Right lobe of liver (tissue), 6 donors: Measurements from ENCODE around the gene GRIN2C. TPM values are rescaled to one million over a fixed set of nuclear protein-coding genes. Genes with fewer than 3 reads are reported as not detected.

Experiments used
- ATAC-seq, 4 donors: fragments of 200-7000 bp; cut with Tn5 transposase; one replicate each; pipeline ENCODE4 v1.9.1; 2020; ENCODE audit warnings: mild to moderate bottlenecking in 4 of 4, moderate library complexity in 4 of 4
- DNase-seq, 3 donors: peaks; one replicate each; pipeline ENCODE4 v3.0.0-alpha.2; 2020
- H3K27ac ChIP-seq, 3 donors: fragments of 200-600 bp; one replicate each; pipeline ENCODE4 v1.8.0; 2022
- H3K27me3 ChIP-seq, 2 donors: fragments of 200-600 bp; one replicate each; pipeline ENCODE4 v1.8.0; 2022
- H3K36me3 ChIP-seq, 4 donors: fragments of 200-600 bp; sonication (generic) in 1 of 4; one replicate each; pipeline versions ENCODE4 v1.5.1 to v1.8.0; 2017 to 2022; ENCODE audit warnings: control low read depth in 1 of 4
- H3K4me1 ChIP-seq, 4 donors: fragments of 200-600 bp; sonication (generic) in 1 of 4; one replicate each; pipeline versions ENCODE4 v1.5.1 to v1.8.0; 2017 to 2022; ENCODE audit warnings: control low read depth in 1 of 4
- H3K4me3 ChIP-seq, 3 donors: fragments of 200-600 bp; one replicate each; pipeline ENCODE4 v1.8.0; 2022
- H3K9me3 ChIP-seq, 4 donors: fragments of 200-600 bp; sonication (generic) in 1 of 4; one replicate each; pipeline versions ENCODE4 v1.5.1 to v1.8.0; 2017 to 2022; ENCODE audit warnings: control low read depth in 1 of 4
- POLR2A ChIP-seq: fragments of 450-650 bp; IDR thresholded peaks from one replicate; pipeline ENCODE4 v1.6.1; 2017; ENCODE audit warnings: antibody characterized with exemption, mild to moderate bottlenecking
- WGBS: methylation state at CpG from one replicate; pipeline ENCODE4 v1.1.6; 2018; ENCODE audit warnings: low coverage, low lambda C conversion rate; ENCODE audit not compliant: insufficient coverage; ENCODE audit errors: missing lambda C conversion rate; 5-methylcytosine and 5-hydroxymethylcytosine counted together
- intact Hi-C, 2 donors: fragments of 100-400 bp; cut with DNase I; formaldehyde crosslinking; loops; one replicate each; pipeline versions ENCODE4 v1.11.2 to v1.14.1; 2022
- total RNA-seq, 6 experiments: library from RNA; depleted of rRNA in 2 of 6; stranded (reverse); fragments of >200 nt in 2 of 6; fragmentation: NEBNext Ultra II Directional in 3 of 6; extraction: Animal tissue kit (Norgen Biotek cat#: 25700) in 3 of 6; gene quantifications; one replicate each; pipeline versions ENCODE4 v1.1.0 to v1.2.4, GENCODE V29; 2016 to 2023
- TF ChIP-seq, protein P1 (sequence below), 4 donors: fragments of 200-600 bp in 3 of 4; fragments of 450-650 bp in 1 of 4; IDR thresholded peaks; one replicate each; pipeline versions ENCODE4 v1.5.1 to v1.8.0; 2016 to 2022; ENCODE audit warnings: antibody characterized with exemption in 4 of 4, mild to moderate bottlenecking in 2 of 4
- donor health status: DM: no; HTN: yes; CAD: no.
- donor health status: DM: no; HTN: no; CAD: no.
- donor health status: DM: no; HTN: no; CAD: no.
- donor health status: DM: no; HTN: yes; CAD: no.
- donor health status: DM: no; HTN: yes; CAD: no.

The GRIN2C gene
- total RNA-seq, 6 experiments from 2014 or later = 0.10 to 0.13 TPM; not detected in 4

DNA sequence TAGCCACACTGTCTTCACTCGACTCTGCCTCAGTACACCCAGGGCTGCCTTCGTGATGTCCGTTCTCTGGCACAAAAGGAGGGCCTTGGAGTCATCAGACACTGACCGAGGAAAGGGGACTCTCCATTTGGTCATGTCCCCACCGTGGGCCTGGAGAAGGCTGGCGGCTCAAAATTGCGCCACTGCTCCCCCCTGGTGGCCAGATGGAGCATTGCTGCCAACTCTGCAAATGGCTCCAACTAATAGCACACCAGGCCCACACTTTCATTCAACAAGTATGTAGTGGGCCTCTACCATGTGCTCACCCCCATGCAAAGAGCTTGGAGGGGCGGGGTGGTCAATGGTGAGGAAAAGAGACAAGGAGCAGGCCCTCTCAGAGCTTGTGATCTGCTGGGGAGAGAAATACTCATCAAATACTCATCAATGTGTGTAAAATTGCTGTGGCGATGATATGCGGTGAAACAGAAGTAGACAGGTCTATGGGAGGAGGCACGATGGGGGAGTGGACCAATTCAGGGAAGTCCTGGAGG, 5.2 kb upstream of the GRIN2C start:
- no peaks in the 10 kb centered on the region for H3K36me3 ChIP-seq
- intact Hi-C loops = loop anchor here (5.0 to 10.0 kb wide), 3 partner anchors 78 to 210 kb away; partner anchors contain the start of gene NHERF1 (in 1 of the 2)
- no peak overlapping the region for H3K4me3 ChIP-seq

DNA sequence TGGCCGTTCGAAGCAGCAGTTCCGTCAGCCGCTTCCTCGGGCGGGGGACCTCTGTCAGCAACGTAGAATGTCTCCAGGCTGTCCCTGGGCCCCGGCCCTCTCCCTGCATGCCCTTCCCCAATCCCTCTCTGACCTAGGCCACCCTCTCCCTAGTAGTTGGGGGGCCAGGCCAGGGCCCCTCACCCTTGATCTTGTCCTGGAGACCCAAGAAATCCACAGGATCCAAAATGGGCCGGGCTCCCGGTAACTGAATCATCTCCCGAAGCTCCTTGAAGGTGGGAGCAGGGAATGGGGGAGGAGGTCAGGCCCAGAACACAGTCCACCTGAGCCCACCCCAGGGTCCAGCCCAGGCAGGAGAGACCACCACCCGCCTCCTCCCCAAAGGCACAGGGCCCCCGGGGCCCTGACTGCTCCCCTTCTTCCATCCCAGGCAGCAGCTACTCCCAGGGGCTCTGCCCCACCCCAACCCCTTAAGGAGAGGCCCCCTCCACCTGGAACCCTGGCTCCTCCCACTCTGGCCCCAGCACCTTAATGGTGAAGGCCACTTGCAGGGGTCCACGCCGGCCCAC, 4.7 kb upstream of the GRIN2C start:
- DNase-seq (no peak), ATAC-seq (no peak)
- Histone ChIP-seq H3K36me3 (no peaks in the 10 kb centered on the region), H3K27ac (no peak overlapping the region), H3K27me3 (peaks cover 4 to 17% of the 10 kb centered on the region in 2 donors), H3K4me3 (no peak overlapping the region), H3K9me3 (no peaks in the 10 kb centered on the region), H3K4me1 (peaks cover 0 to 7% (median 2%) of the 10 kb centered on the region in 4 donors)
- TF ChIP-seq, protein P1, sequence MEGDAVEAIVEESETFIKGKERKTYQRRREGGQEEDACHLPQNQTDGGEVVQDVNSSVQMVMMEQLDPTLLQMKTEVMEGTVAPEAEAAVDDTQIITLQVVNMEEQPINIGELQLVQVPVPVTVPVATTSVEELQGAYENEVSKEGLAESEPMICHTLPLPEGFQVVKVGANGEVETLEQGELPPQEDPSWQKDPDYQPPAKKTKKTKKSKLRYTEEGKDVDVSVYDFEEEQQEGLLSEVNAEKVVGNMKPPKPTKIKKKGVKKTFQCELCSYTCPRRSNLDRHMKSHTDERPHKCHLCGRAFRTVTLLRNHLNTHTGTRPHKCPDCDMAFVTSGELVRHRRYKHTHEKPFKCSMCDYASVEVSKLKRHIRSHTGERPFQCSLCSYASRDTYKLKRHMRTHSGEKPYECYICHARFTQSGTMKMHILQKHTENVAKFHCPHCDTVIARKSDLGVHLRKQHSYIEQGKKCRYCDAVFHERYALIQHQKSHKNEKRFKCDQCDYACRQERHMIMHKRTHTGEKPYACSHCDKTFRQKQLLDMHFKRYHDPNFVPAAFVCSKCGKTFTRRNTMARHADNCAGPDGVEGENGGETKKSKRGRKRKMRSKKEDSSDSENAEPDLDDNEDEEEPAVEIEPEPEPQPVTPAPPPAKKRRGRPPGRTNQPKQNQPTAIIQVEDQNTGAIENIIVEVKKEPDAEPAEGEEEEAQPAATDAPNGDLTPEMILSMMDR (IDR thresholded peaks at IDR 0.05) = no peak
- TF ChIP-seq POLR2A = no peak
- intact Hi-C loops = loop anchor here (5.0 to 10.0 kb wide), 3 partner anchors 77 to 210 kb away; partner anchors contain the start of gene NHERF1 (in 1 of the 2)
- WGBS = no CpG with 5 or more reads among the region's 15 CpGs

More for the DNA sequence above, 5.2 kb upstream of the GRIN2C start:
- 22% methylated on average over 9 of the region's 11 CpGs for WGBS
- no peak overlapping the region for H3K27ac ChIP-seq
- DNase-seq = peak in 2 of 3 donors; percentile 68 to 74
- peaks cover 4 to 17% of the 10 kb centered on the region in 2 donors for H3K27me3 ChIP-seq
- H3K4me1 ChIP-seq = peaks cover 0 to 7% (median 2%) of the 10 kb centered on the region in 4 donors
- no peaks in the 10 kb centered on the region for H3K9me3 ChIP-seq
- ATAC-seq = peak; percentile 62 to 79 (median 74)
- TF ChIP-seq POLR2A = no peak
- TF ChIP-seq, protein P1 (IDR thresholded peaks at IDR 0.05) = peak; percentile 90 to 93 (median 93)

DNA sequence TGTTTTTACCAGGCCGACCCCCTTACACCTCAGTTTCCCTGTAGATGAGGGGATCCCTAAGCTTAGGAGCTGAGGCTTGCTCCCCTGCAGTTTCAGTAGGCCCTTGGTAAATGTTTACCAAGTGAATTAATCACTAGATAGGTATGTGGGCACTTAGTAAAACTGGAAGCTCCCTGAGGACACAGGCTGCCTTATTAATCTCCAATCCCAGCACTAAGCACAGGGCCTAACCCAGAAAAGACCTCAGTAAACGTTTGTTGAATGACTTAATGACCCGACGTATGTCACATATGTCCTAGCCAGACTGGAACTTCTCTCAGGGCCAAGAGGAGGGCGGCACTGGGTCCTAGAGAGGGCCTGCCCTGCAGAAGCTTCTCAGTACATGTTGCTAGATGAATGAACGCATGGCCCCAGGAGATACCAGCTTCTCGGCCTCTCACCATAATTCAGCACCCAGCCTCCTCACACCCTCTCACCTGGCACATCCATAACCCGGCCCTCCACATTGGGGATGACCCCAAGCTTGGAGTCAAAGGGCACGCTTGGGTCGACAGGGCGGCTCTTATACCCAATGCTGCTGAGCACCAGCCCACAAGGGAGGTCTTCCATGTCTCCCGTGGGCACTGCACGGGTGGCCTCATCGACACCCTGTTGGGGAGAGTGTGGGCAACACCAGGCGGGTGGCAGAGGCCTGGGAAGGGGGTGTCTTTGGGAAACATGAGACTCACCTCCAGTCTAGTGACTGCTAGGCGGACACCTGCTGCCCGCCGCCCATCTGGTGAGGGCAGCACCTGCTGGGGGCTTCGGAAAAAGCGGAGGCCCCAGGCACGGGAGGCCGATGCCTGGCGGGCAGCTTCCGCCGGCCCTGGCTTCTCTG, 4.0 kb upstream of the GRIN2C start:
- intact Hi-C loops = loop anchor here (5.0 to 10.0 kb wide), 3 partner anchors 76 to 209 kb away; partner anchors contain the start of gene NHERF1 (in 1 of the 2)
- no peak overlapping the region for H3K4me3 ChIP-seq
- no peak for ATAC-seq
- peaks cover 0 to 7% (median 2%) of the 10 kb centered on the region in 4 donors for H3K4me1 ChIP-seq
- H3K36me3 ChIP-seq = no peaks in the 10 kb centered on the region
- TF ChIP-seq, protein P1 (IDR thresholded peaks at IDR 0.05) = no peak
- TF ChIP-seq POLR2A = no peak
- H3K9me3 ChIP-seq = no peaks in the 10 kb centered on the region
- H3K27me3 ChIP-seq = peaks cover 4 to 17% of the 10 kb centered on the region in 2 donors
- H3K27ac ChIP-seq = no peak overlapping the region
- no peak for DNase-seq
- 84% methylated on average over 4 of the region's 25 CpGs for WGBS

DNA sequence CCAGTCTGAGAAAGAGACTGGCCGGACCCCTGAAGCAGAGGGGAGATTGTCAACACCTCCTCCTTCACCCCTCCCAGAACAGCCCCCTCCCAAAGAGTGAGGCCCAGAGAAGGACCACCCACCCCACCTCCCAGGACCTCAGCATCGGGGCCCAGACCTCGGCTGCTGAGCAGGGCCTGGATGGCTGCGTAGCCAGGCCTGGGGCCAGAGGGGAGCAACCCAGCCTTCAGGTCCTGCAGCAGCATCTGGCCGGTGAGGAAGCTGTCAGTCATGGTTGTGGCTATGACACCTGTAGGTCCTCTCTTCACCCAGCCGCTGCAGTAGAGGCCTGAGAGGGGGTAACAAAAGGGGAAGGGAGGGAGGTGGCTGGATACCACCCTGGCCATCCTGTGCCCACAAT, 3.2 kb upstream of the GRIN2C start:
- ATAC-seq (no peak), DNase-seq (no peak)
- no peak overlapping the region for H3K27ac ChIP-seq
- H3K27me3 ChIP-seq = peaks cover 4 to 17% of the 10 kb centered on the region in 2 donors
- intact Hi-C loops = loop anchor here (5.0 to 10.0 kb wide), 3 partner anchors 76 to 208 kb away; partner anchors contain the start of gene NHERF1 (in 1 of the 2)
- no peaks in the 10 kb centered on the region for H3K9me3 ChIP-seq
- no peaks in the 10 kb centered on the region for H3K36me3 ChIP-seq
- peaks cover 0 to 7% (median 2%) of the 10 kb centered on the region in 4 donors for H3K4me1 ChIP-seq
- WGBS = no CpG with 5 or more reads among the region's 6 CpGs
- TF ChIP-seq, protein P1 (IDR thresholded peaks at IDR 0.05) = no peak
- TF ChIP-seq POLR2A = no peak
- no peak overlapping the region for H3K4me3 ChIP-seq
